Esophagus (tissue), 2 donors: ENCODE results near the gene CPEB1. TPM values are rescaled to one million over a fixed set of nuclear protein-coding genes. Genes with fewer than 3 reads are reported as not detected.

Experiments
- H3K27ac ChIP-seq, 2 donors: one replicate each; pipeline ENCODE4 v1.5.1; 2013; ENCODE audit warnings: low read depth in 2 of 2, mild to moderate bottlenecking in 2 of 2, inconsistent platforms in 1 of 2, low read length in 1 of 2, moderate library complexity in 1 of 2
- H3K27me3 ChIP-seq, 2 donors: one replicate each; pipeline ENCODE4 v1.6.1; 2013; ENCODE audit warnings: low read length in 2 of 2, control low read depth in 1 of 2, mild to moderate bottlenecking in 1 of 2; ENCODE audit not compliant: insufficient read depth in 2 of 2, control insufficient read depth in 1 of 2
- H3K36me3 ChIP-seq, 2 donors: one replicate each; pipeline ENCODE4 v1.6.1; 2013; ENCODE audit warnings: low read length in 1 of 2; ENCODE audit not compliant: control insufficient read depth in 2 of 2, insufficient read depth in 2 of 2
- H3K4me1 ChIP-seq, 2 donors: one replicate each; pipeline ENCODE4 v1.6.1; 2013; ENCODE audit warnings: low read length in 1 of 2; ENCODE audit not compliant: control insufficient read depth in 2 of 2, insufficient read depth in 2 of 2
- H3K4me3 ChIP-seq, 2 donors: one replicate each; pipeline ENCODE4 v1.5.1; 2013; ENCODE audit warnings: low read length in 2 of 2, mild to moderate bottlenecking in 2 of 2, low read depth in 1 of 2, moderate library complexity in 1 of 2
- H3K9me3 ChIP-seq, 2 donors: one replicate each; pipeline ENCODE4 v1.6.1; 2013; ENCODE audit warnings: mild to moderate bottlenecking in 2 of 2, low read depth in 1 of 2, low read length in 1 of 2, moderate library complexity in 1 of 2; ENCODE audit not compliant: control insufficient read depth in 2 of 2, insufficient read depth in 1 of 2
- WGBS, 2 donors: extraction: QIAGEN DNeasy Blood & Tissue Kit; methylation state at CpG; one replicate each; pipeline ENCODE4 v1.1.7; 2013; 5-methylcytosine and 5-hydroxymethylcytosine counted together
- polyA plus RNA-seq, 2 donors: library from polyadenylated mRNA; stranded (reverse); fragments of 200-250 nt; gene quantifications; one replicate each; pipeline ENCODE4 v1.2.3, GENCODE V29; 2013
- donor health status: healthy with polysubstance abuse.
- donor health status: Bipolar disorder and iron deficiency.

CPEB1 gene
- polyA plus RNA-seq, 2 donors = 0.41 to 0.79 TPM

- no peaks in the 10 kb centered on the region for H3K4me1 ChIP-seq
- H3K36me3 ChIP-seq = no peaks in the 10 kb centered on the region
- 76 to 84% methylated on average over 2 of the region's 2 CpGs for WGBS, 2 donors
- H3K9me3 ChIP-seq = no peaks in the 10 kb centered on the region
- no peak overlapping the region for H3K27ac ChIP-seq
- H3K27me3 ChIP-seq = no peaks in the 10 kb centered on the region
- H3K4me3 ChIP-seq = no peak overlapping the region
Observed at GRCh38 chr15:82554849-82555248, 92.3 kb downstream of the CPEB1 start.

- 55 to 59% methylated on average over 1 of the region's 1 CpG for WGBS, 2 donors
- no peak overlapping the region for H3K27ac ChIP-seq
- H3K9me3 ChIP-seq = no peaks in the 10 kb centered on the region
Observed at GRCh38 chr15:82554351-82554750, 92.8 kb downstream of the CPEB1 start.

DNA sequence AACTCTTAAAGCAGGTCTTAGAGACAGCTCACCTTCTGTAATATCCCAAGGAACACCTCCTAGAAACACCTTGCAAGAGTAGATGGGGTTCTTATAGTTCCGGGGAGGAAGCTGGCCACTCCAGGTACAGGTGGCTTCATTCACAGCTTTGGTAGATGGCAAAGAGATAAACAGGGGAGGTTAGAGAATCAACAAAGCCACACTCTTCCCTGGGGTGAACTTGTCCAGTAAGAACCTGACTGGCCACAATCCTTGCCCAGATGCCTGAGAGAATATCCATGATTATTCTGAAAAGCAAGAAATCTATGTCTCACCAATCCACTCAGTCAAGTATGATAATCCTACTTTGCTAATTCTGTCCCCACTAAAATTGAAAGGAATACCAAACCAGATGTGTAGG, 93.3 kb downstream of the CPEB1 start:
- no peaks in the 10 kb centered on the region for H3K27me3 ChIP-seq
- no peaks in the 10 kb centered on the region for H3K4me1 ChIP-seq
- H3K36me3 ChIP-seq = no peaks in the 10 kb centered on the region
- no peaks in the 10 kb centered on the region for H3K9me3 ChIP-seq
- 87 to 90% methylated on average over 1 of the region's 1 CpG for WGBS, 2 donors
- H3K4me3 ChIP-seq = no peak overlapping the region
- no peak overlapping the region for H3K27ac ChIP-seq

More at GRCh38 chr15:82554351-82554750, 92.8 kb downstream of the CPEB1 start:
- Histone ChIP-seq H3K4me3 (no peak overlapping the region), H3K4me1 (no peaks in the 10 kb centered on the region), H3K27me3 (no peaks in the 10 kb centered on the region), H3K36me3 (no peaks in the 10 kb centered on the region)

- H3K27ac ChIP-seq = no peak overlapping the region
Observed at GRCh38 chr15:82552861-82553260, 94.3 kb downstream of the CPEB1 start.

GRCh38 chr15:82551646-82552247, 95.4 kb downstream of the CPEB1 start:
- H3K4me3 ChIP-seq = no peak overlapping the region
- H3K36me3 ChIP-seq = no peaks in the 10 kb centered on the region
- H3K9me3 ChIP-seq = no peaks in the 10 kb centered on the region
- 43 to 56% methylated on average over 5 of the region's 5 CpGs for WGBS, 2 donors
- no peak overlapping the region for H3K27ac ChIP-seq
- no peaks in the 10 kb centered on the region for H3K27me3 ChIP-seq
- no peaks in the 10 kb centered on the region for H3K4me1 ChIP-seq

More at GRCh38 chr15:82552861-82553260, 94.3 kb downstream of the CPEB1 start:
- Histone ChIP-seq H3K27me3 (no peaks in the 10 kb centered on the region), H3K4me1 (no peaks in the 10 kb centered on the region), H3K4me3 (no peak overlapping the region), H3K9me3 (no peaks in the 10 kb centered on the region), H3K36me3 (no peaks in the 10 kb centered on the region)
- 70 to 81% methylated on average over 2 of the region's 2 CpGs for WGBS, 2 donors

DNA sequence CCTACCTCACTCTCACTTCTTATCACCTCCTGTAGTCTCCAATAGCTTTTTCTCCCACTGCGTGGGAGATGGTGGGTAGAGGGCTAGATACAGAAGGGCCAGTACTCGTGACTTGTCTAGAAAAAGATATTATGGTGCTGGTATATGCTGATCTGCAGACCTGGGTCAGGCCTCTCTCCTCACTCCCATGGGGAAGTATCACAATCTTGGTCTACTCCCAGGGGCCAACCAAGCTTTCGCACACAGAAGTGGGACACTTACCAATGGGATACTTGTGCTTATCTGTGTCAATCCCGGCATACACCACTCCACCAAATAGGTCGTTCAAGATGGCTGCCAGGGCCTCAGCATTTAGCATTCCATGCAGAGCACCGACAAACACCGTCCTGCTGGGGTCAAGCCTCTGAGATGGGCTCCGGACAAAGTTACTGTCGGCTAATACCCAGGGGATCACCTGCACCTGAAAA, 97.9 kb downstream of the CPEB1 start:
- H3K27me3 ChIP-seq = no peaks in the 10 kb centered on the region
- no peak overlapping the region for H3K4me3 ChIP-seq
- H3K9me3 ChIP-seq = no peaks in the 10 kb centered on the region
- no peaks in the 10 kb centered on the region for H3K4me1 ChIP-seq
- no peak overlapping the region for H3K27ac ChIP-seq
- WGBS, 2 donors = 92% methylated on average over 9 of the region's 9 CpGs
- H3K36me3 ChIP-seq = no peaks in the 10 kb centered on the region

GRCh38 chr15:82548700-82549099, 98.5 kb downstream of the CPEB1 start:
- Histone ChIP-seq H3K4me1 (no peaks in the 10 kb centered on the region), H3K4me3 (no peak overlapping the region), H3K36me3 (no peaks in the 10 kb centered on the region), H3K27me3 (no peaks in the 10 kb centered on the region), H3K27ac (no peak overlapping the region), H3K9me3 (no peaks in the 10 kb centered on the region)
- 62% methylated on average over 2 of the region's 2 CpGs for WGBS, 2 donors

DNA sequence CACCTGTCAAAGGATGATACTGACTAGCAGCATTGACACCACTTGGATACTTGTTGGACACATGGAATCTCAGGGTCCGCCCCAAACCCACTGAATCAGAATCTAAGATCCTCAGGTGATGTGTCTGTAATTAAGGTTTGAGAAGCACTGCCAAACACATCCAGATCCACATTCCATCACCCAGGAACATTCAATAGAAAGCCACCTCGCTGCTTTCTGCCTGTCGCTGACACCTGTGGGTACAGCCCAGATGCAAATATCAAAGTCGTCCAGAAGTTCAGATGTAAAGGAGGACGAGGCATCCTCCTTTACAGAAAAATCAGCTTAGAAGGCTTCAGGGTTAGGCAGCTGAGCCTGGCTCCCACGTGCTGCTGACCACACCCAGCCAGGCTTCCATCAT, 101.7 kb downstream of the CPEB1 start:
- WGBS, 2 donors = 67 to 69% methylated on average over 6 of the region's 6 CpGs
- Histone ChIP-seq H3K4me1 (peaks cover 0 to 4% of the 10 kb centered on the region in 2 donors), H3K36me3 (no peaks in the 10 kb centered on the region)

GRCh38 chr15:82545002-82545401, 102.2 kb downstream of the CPEB1 start:
- Histone ChIP-seq H3K4me3 (no peak overlapping the region), H3K9me3 (no peaks in the 10 kb centered on the region), H3K4me1 (peaks cover 0 to 4% of the 10 kb centered on the region in 2 donors), H3K27ac (no peak overlapping the region), H3K36me3 (no peaks in the 10 kb centered on the region), H3K27me3 (no peaks in the 10 kb centered on the region)
- WGBS, 2 donors = 48 to 50% methylated on average over 3 of the region's 3 CpGs

More for the DNA sequence above, 101.7 kb downstream of the CPEB1 start:
- Histone ChIP-seq H3K27me3 (no peaks in the 10 kb centered on the region), H3K4me3 (no peak overlapping the region), H3K9me3 (no peaks in the 10 kb centered on the region), H3K27ac (no peak overlapping the region)

DNA sequence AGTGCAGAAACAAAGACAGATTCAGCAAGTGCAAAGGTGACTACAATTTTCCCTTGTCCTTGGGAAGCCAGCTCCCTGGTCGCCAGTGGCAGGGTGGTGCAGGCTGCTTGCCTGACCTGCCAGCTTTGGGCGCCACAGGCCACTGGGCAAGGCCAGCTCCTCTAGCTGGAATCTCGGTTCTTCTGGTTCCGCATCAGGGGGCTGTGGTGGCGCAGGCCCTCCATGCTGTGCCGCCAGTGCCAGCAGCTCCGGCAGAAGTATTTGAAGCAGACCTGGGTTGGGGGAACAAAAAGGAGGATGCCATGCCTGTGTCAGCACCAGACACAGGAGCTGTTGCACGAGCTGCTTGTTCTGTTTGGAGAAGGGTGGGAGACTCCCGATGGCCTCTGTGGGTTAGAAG, 102.7 kb downstream of the CPEB1 start:
- Histone ChIP-seq H3K4me3 (no peak overlapping the region), H3K27me3 (no peaks in the 10 kb centered on the region), H3K9me3 (no peaks in the 10 kb centered on the region), H3K27ac (no peak overlapping the region), H3K36me3 (no peaks in the 10 kb centered on the region), H3K4me1 (peaks cover 0 to 4% of the 10 kb centered on the region in 2 donors)
- WGBS, 2 donors = 80 to 82% methylated on average over 9 of the region's 9 CpGs
